CD4-positive, alpha-beta T cell treated with Interleukin-6 for 4 hours (primary cell): Measurements from ENCODE around the gene MANSC1.
"Not testable (repeated sequence)": the region's sequence is repeated elsewhere in the genome, so short reads cannot be mapped to it uniquely, and the experiment has no call there.

Experiments
- DNase-seq: peaks from one replicate; pipeline ENCODE4 v3.0.0-alpha.2; 2020; ENCODE audit warnings: mixed read lengths

MANSC1 gene

GRCh38 chr12:12323118-12323517 is 26.9 kb downstream of the MANSC1 start:
- no peak for DNase-seq

- DNase-seq: no peak
Observed at GRCh38 chr12:12319451-12320183, 30.4 kb downstream of the MANSC1 start.

GRCh38 chr12:12315838-12316237 is 34.2 kb downstream of the MANSC1 start:
- no peak for DNase-seq

- not testable (repeated sequence) for DNase-seq
Observed at GRCh38 chr12:12310695-12311094, 39.3 kb downstream of the MANSC1 start.

GRCh38 chr12:12305568-12306300 is 44.3 kb downstream of the MANSC1 start:
- no peak for DNase-seq

GRCh38 chr12:12302976-12303375 is 47.1 kb downstream of the MANSC1 start:
- no peak for DNase-seq

GRCh38 chr12:12301122-12301521 is 48.9 kb downstream of the MANSC1 start:
- DNase-seq: no peak

- DNase-seq: no peak
Observed at GRCh38 chr12:12297201-12297830, 52.7 kb downstream of the MANSC1 start.

- no peak for DNase-seq
Observed at GRCh38 chr12:12294215-12295005, 55.6 kb downstream of the MANSC1 start.

GRCh38 chr12:12290206-12290605 is 59.8 kb downstream of the MANSC1 start:
- DNase-seq: no peak

GRCh38 chr12:12286441-12286840 is 63.6 kb downstream of the MANSC1 start:
- no peak for DNase-seq

GRCh38 chr12:12282761-12283425 is 67.1 kb downstream of the MANSC1 start:
- DNase-seq: no peak

- DNase-seq: no peak
Observed at GRCh38 chr12:12282202-12282601, 67.8 kb downstream of the MANSC1 start.

- DNase-seq: no peak
Observed at GRCh38 chr12:12281134-12281533, 68.9 kb downstream of the MANSC1 start.

GRCh38 chr12:12278899-12279298 is 71.1 kb downstream of the MANSC1 start:
- no peak for DNase-seq
